Neural crest cell (in vitro differentiated cells): Measurements from ENCODE around the gene TMEM135. TPM values are rescaled to one million over a fixed set of nuclear protein-coding genes. Genes with fewer than 3 reads are reported as not detected.
"Not testable (repeated sequence)": the region's sequence is repeated elsewhere in the genome, so short reads cannot be mapped to it uniquely, and the experiment has no call there.

Experiments
- DNase-seq: peaks from one replicate; pipeline ENCODE4 v3.0.0; 2021; ENCODE audit warnings: low read depth, mixed read lengths, low spot score
- H3K27ac Mint-ChIP-seq: one replicate; pipeline ENCODE4 v1.8.0; 2021; ENCODE audit warnings: mild to moderate bottlenecking, mixed read lengths; ENCODE audit not compliant: unreplicated experiment
- H3K27me3 Mint-ChIP-seq: 2 replicates; pipeline ENCODE4 v1.8.0; 2021; ENCODE audit warnings: low read depth, mild to moderate bottlenecking, mixed read lengths
- H3K36me3 Mint-ChIP-seq: 2 replicates; pipeline ENCODE4 v1.8.0; 2021; ENCODE audit warnings: low read depth, mild to moderate bottlenecking, mixed read lengths
- H3K4me1 Mint-ChIP-seq: 2 replicates; pipeline ENCODE4 v1.8.0; 2021; ENCODE audit warnings: mixed read lengths
- H3K4me3 Mint-ChIP-seq: one replicate; pipeline ENCODE4 v1.8.0; 2021; ENCODE audit warnings: mild to moderate bottlenecking, mixed read lengths
- H3K9me3 Mint-ChIP-seq: 2 replicates; pipeline ENCODE4 v1.8.0; 2021; ENCODE audit warnings: mixed read lengths
- CTCF ChIP-seq: fragments of 200-600 bp; sonication (generic); conservative IDR thresholded peaks from 2 replicates; pipeline ENCODE4 v1.5.0; 2021; ENCODE audit warnings: antibody characterized with exemption, mild to moderate bottlenecking
- total RNA-seq: library from RNA; stranded (reverse); gene quantifications from 2 replicates; pipeline ENCODE4 v1.2.1, GENCODE V29; 2021

TMEM135 gene
- total RNA-seq, 1 donor from 2014 or later, result 39.5 TPM

- Mint-ChIP-seq H3K4me1 (peaks cover 18% of the 10 kb centered on the region), H3K36me3 (peaks cover 7% of the 10 kb centered on the region), H3K9me3 (peaks cover 29% of the 10 kb centered on the region), H3K27me3 (no peaks in the 10 kb centered on the region), H3K27ac (peak overlapping the region; percentile 12), H3K4me3 (no peak overlapping the region)
- no peak for DNase-seq
- no peak for TF ChIP-seq CTCF
Measured at GRCh38 chr11:87022254-87022653, 15.5 kb upstream of the TMEM135 start.

- TF ChIP-seq CTCF, result no peak
- DNase-seq, result no peak
- Mint-ChIP-seq H3K9me3 (peaks cover 29% of the 10 kb centered on the region), H3K4me3 (no peak overlapping the region), H3K27me3 (no peaks in the 10 kb centered on the region), H3K4me1 (peaks cover 16% of the 10 kb centered on the region), H3K27ac (no peak overlapping the region), H3K36me3 (peaks cover 7% of the 10 kb centered on the region)
Measured at GRCh38 chr11:87022738-87023137, 15.0 kb upstream of the TMEM135 start.

GRCh38 chr11:87026415-87026814 is 11.3 kb upstream of the TMEM135 start:
- not testable (repeated sequence) for H3K27me3 Mint-ChIP-seq, H3K36me3 Mint-ChIP-seq, H3K4me3 Mint-ChIP-seq, H3K27ac Mint-ChIP-seq, DNase-seq
- H3K4me1 Mint-ChIP-seq, result peaks cover 20% of the 10 kb centered on the region
- H3K9me3 Mint-ChIP-seq, result peaks cover 21% of the 10 kb centered on the region

- H3K27ac Mint-ChIP-seq, result no peak overlapping the region
- H3K36me3 Mint-ChIP-seq, result peaks cover 2% of the 10 kb centered on the region
- no peak for DNase-seq
- TF ChIP-seq CTCF, result no peak
- no peak overlapping the region for H3K4me3 Mint-ChIP-seq
- H3K27me3 Mint-ChIP-seq, result no peaks in the 10 kb centered on the region
- H3K9me3 Mint-ChIP-seq, result peaks cover 7% of the 10 kb centered on the region
- peaks cover 34% of the 10 kb centered on the region for H3K4me1 Mint-ChIP-seq
Measured at GRCh38 chr11:87030458-87031054, 7.2 kb upstream of the TMEM135 start.

GRCh38 chr11:87031433-87032170 is 6.1 kb upstream of the TMEM135 start:
- Mint-ChIP-seq H3K27me3 (no peaks in the 10 kb centered on the region), H3K4me1 (peaks cover 44% of the 10 kb centered on the region), H3K27ac (no peak overlapping the region), H3K9me3 (peaks cover 2% of the 10 kb centered on the region), H3K4me3 (no peak overlapping the region), H3K36me3 (no peaks in the 10 kb centered on the region)
- DNase-seq, result no peak
- TF ChIP-seq CTCF, result no peak

- Mint-ChIP-seq H3K9me3 (no peaks in the 10 kb centered on the region), H3K36me3 (no peaks in the 10 kb centered on the region), H3K27ac (no peak overlapping the region), H3K4me3 (peak overlapping the region; percentile 9), H3K4me1 (peaks cover 57% of the 10 kb centered on the region), H3K27me3 (no peaks in the 10 kb centered on the region)
- DNase-seq, result no peak
- TF ChIP-seq CTCF, result no peak
Measured at GRCh38 chr11:87033561-87033960, 4.2 kb upstream of the TMEM135 start.
